Measurements from ENCODE around the gene ADAMTS17.

Gene ADAMTS17

DNA sequence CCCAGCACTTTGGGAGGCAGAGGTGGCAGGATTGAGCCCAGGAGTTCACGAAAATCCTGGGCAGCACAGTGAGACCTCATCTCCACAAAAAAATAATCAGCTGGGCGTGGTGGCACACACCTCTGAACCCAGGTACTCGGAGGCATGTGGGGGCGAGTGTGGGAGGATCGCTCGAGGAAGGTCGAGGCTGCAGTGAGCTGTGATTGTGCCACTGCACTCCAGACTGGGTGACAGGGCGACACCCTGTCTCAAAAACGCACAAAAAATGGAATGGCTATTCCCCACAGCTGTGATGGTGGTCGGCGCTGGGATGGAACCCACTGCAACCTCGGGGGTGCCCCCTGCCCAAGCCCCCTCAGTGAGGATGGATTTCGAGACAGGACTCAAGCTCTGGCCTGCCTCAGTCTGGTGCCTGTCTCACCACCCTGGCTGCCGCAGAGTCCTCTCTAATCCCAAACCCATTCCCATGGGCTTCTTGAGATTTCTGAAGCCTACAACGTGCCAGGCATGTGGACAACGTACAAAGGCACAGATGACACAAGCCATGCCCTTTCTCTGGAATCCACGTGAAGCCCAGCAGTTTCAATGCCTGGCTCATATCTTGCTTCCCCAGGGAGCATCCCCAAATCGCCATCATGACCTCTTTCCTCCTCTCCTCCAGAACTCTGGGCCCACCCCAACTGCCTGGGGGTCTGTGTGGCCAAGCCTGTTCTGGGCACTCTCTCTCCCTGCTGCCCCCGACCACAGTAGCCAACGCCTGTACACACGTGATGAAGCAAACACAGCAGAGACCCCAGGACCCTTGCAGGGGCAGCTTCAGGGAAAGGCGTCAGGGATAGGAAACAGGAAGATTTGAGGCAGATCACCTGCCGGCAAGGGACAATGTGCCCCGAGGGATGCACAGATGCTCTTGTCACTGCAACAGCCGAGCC lies 32.4 kb downstream of the ADAMTS17 start:
- DNase-seq = no peak

- DNase-seq = no peak
Measured at GRCh38 chr15:100308608-100309007, 33.2 kb downstream of the ADAMTS17 start.

DNA sequence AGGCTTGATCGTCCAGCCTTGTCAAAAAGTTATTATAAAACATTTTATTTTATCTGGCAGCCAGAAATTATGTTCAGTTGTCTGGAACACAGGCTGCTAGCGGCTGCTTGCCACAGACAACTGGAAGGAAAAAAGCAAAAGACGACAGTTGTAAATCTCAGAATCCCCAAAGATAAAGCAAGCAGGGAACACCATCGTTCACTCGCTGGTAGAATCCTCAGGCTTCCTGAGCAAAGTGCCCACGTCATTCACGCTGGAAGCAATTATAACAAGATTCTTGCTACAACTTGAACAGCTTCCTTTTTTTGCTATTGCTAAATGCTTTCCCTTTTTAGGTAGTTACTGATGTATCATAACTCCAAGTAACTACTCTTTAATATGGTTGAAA lies 33.6 kb downstream of the ADAMTS17 start:
- DNase-seq = no peak

DNA sequence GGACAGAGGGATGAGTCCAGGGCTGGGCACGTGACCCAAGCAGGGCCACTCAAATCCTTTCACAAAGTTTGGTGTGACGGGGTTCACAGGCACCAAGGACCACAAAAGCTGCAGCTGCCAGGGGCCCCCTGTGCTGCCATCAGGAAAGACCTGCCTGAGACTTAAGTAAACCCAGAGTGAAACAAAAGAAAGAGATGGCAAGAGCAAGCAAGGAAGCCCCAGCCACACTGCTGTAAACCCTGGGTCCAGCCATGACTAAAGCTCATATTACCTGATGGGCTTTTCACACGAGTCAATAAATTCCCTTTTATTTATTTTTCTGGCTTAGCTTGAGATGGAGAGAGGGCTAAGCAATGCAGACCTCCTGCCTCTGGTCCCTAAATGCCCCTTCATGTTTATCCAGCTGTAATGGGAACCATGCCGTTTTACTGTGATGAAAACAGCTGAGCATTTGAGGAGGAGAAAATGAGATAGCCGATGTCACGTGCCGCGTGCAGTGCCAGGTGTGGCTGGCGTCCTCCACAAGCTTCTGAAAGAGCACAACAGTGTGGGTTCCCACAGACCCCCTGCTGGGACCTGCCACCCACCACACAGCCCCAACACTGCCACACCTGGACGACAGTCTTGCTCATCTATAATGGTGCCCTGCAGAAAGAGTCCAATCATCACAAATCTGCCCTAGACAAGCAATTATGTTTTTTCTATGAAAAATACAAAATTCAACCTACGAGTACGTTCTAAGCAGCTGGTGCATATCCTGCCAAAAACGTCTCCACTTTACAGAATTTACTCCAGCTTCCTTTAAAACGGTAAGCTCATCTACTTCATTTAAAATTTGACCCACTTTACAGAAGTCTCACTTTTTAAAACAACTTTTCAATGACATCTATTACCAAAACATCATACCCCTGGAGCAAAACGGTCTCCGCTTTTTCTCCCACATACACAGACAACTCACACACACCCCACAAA lies 34.2 kb downstream of the ADAMTS17 start:
- DNase-seq = no peak

DNA sequence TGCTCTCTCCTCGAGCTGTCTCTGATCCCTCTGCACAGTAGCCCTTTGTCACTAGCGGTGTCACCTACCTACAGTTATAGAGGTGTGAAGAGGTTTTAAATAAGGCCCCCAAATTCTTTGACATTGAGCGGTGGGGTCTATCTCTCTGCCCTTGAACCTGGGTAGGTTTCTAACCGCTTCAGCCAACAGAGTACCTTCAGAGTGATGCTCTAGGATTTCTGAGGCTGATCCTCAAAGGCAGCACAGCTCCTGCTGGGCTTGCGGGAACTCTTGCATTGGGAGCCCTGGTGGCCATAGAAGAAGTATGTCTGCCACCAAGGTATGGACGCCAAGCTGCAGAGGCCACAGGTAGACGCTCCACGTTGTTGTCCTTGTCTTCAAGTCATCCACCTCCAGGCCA lies 35.7 kb downstream of the ADAMTS17 start:
- no peak for DNase-seq

DNA sequence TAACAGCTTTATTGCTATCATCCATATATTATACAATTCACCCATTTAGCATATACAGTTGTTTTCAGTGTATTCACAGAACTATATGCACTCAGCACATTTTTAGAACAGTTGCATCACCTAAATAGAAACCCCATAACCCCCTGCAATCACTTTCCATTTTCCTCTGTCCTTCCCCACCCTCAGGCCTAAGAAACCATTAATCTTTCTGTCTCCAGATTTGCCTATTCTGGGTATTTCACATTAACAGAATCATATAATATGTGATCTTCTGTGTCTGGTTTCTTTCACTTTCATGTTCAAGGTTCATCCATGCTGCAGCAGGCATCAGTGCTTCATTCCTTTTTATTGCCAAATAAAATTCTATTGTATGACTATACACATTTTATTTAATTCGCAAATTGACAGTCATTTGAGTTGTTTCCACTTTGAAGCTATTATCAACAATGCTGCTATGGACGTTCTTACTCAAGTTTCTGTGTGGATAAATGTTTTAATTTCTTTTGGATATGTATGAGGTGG lies 39.8 kb downstream of the ADAMTS17 start:
- DNase-seq = no peak

DNA sequence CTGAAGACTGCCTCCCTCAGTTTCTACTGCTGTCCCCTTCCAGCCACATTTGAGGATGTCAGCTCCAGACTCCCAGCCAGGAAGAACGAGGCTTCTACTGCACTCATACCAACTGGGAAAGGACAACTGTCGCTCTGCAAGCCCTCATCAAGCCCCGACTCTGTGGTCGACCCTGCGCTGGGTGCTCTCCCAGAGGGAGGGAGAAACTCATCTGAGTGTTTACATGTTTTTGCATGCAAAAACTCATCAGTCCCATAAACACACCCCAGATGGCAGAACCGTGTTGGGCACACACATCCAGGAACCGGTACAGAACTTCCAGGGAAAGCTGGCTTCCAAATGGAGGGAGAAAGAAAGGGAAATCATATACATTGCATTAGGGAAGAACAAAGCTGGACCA lies 43.5 kb downstream of the ADAMTS17 start:
- DNase-seq = no peak

- no peak for DNase-seq
Measured at GRCh38 chr15:100297812-100298211, 44.0 kb downstream of the ADAMTS17 start.

DNA sequence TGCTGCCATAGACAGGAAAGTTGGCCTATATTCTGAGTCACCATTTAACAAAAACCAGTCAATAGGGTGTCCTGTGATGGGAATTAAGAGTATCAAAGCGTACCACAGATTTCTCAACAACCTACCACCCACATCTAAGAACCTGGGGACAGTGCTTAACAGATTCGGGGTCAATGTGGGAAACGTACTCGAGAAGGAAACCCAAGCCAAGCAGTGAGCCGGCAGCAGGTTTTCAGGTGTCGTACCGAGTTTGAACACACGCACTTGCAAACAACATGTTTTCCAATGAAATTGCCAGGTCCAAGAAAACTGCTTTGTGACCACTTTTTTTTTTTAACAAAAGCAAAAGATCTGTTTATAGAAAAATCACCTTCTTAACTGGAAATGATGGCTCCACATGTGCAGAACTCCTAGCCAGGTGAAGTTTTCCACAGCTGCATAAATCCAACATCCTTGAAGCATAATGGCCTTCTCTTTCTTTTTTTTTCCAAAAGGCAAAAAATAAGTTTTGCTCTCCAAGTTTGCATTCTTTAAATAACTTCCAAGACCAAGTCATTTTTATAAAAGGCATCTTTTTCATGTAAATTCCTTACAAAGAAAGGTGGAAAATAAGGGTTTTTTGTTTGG lies 45.7 kb downstream of the ADAMTS17 start:
- no peak for DNase-seq

- no peak for DNase-seq
Measured at GRCh38 chr15:100292010-100292409, 49.8 kb downstream of the ADAMTS17 start.

DNA sequence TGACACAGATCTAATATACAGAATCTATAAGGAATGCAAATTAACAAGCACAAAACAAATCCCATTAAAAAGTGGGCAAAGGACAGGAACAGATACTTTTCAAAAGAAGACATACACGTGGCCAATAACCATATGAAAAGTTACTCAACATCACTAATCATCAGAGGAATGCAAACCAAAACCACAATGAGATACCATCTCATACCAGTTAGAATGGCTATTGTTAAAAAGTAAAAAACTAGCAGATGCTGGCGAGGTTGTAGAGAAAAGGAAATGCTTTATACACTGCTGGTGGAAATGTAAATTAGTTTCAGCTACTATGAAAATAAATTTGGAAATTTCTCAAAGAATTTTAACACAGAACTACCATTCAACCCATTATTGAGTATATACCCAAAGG lies 50.7 kb downstream of the ADAMTS17 start:
- no peak for DNase-seq

DNA sequence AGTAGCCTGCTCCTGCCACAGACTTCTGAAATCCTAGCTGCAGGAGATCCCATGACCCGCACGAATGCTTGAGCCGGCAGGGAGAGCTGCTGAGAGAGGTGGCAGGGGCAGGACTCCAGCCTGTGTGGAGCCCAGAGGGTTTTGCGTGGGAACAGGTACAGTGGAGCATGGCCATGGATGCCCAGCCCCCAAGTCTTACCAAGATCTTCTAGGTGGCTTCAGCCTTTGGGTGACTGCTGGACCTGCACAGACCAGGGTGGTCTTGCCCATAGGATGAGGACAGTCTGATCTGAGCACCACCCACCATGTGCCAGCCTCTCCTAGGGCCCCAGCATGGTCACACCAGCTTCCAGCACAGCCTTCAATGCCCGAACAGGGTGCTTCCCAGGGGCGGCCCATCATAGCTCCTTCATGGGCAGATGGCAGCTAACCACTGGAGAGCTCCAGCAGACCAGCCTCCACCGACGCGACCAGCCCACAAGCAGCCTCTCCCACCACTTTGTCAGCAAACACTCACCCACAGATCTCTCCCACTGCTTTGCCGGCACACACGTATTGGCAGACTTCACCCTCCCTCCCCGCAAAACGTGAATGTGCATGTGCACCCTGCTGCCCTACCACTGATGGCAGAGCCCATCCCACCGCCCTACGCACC lies 56.0 kb downstream of the ADAMTS17 start:
- DNase-seq = no peak

DNA sequence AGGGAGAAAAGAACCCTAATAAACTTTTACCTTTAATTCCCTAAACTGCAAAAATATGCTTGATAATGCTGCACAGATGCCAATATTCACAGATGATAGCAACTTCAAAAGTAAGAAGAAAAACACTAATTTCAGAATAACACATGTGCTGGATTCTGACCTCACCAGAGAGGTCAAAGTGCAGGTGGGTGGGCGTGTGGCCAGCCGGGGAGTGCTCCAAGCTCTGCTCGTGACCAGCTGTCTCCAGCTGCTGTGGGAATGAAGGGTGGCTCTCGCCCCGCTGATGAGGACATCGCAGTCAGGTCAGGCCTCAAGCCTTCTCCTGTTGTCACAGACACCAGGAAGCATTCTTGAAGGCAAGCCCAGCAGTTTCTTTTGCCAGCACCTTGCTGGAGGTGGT lies 57.1 kb downstream of the ADAMTS17 start:
- DNase-seq = no peak

DNA sequence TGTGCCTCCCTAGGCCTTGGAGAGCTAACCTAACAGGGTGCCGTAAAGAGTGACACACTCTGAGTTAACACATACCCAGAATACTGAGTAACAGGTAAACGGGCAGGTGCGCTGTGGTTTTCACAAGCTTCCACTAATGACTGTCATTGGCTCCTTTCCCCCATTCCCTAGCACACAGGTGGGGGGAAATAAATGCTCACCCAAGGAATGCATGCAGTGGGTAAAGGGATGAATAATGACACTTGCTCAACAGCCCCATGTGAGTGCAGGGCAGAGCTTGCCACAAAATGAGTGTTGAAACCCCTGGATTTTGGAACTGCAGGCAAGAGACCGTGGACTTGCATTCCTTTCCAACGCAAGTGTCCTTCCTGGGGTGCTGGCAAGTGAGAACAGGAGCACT lies 57.6 kb downstream of the ADAMTS17 start:
- no peak for DNase-seq

GRCh38 chr15:100281096-100281917 lies 60.5 kb downstream of the ADAMTS17 start:
- DNase-seq = no peak

DNA sequence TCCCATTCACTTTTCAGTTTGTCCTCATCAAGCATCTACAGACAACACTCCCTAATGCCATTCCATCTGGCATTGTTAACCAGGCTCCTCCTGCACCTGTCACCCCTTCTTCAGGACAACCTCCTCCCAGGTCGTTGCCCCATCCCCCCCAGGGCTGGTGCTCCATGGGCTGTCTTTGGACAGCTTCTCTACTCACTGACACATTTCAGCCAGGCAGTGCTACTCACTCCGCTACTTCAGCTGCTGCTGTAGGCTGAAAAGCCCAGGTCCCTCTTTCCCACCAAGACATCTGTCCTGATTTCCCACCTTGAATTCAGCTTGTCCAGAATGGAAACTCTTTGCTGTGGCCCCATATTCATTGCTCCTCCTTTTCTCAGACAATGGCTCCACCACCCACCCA lies 61.9 kb downstream of the ADAMTS17 start:
- no peak for DNase-seq

GRCh38 chr15:100279446-100279845 lies 62.3 kb downstream of the ADAMTS17 start:
- DNase-seq = no peak

DNA sequence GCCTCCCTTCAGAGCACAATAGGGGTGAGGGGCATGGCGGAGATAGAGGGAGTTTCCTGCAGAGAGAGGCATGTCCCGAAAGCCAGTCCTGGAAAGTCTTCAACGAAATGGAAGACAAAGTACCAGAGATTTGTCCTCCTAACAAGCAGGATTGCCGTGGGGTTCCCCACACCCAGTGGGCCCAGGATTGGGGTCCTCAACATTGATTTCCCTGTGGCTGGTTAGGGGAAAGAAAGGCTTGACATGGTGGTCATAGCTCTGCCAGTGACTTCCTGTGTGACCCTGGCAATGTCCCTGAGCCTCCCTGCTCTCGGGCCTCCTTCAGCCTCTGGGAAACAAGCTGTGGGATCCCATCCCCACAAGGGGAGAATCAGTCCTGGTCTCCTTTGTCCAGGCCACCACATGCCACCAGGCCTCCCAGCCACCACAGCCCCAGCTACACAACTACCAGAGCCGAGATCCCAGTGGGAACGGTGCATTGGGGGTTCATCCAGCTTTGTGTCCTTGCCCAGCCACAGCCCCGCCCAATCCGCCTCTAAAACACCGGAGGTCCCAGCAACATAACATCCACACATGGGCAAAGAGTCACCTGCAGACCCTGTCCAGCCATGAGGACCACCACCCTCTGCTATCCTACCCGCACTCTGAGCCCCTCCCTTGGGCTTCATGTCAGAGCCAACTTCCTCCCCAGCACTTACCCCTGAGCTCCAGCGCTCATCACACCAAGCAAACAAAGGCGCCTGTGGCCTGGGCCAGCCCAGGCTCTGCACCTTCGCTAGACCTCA lies 63.0 kb downstream of the ADAMTS17 start:
- no peak for DNase-seq

- no peak for DNase-seq
Measured at GRCh38 chr15:100277087-100277855, 64.5 kb downstream of the ADAMTS17 start.

- DNase-seq = no peak
Measured at GRCh38 chr15:100276506-100276905, 65.3 kb downstream of the ADAMTS17 start.

All from activated gamma-delta T cell (primary cell).